ENCODE results near the gene EP400.
"Not testable (repeated sequence)": the region's sequence is repeated elsewhere in the genome, so short reads cannot be mapped to it uniquely, and the experiment has no call there.

EP400 gene

DNA sequence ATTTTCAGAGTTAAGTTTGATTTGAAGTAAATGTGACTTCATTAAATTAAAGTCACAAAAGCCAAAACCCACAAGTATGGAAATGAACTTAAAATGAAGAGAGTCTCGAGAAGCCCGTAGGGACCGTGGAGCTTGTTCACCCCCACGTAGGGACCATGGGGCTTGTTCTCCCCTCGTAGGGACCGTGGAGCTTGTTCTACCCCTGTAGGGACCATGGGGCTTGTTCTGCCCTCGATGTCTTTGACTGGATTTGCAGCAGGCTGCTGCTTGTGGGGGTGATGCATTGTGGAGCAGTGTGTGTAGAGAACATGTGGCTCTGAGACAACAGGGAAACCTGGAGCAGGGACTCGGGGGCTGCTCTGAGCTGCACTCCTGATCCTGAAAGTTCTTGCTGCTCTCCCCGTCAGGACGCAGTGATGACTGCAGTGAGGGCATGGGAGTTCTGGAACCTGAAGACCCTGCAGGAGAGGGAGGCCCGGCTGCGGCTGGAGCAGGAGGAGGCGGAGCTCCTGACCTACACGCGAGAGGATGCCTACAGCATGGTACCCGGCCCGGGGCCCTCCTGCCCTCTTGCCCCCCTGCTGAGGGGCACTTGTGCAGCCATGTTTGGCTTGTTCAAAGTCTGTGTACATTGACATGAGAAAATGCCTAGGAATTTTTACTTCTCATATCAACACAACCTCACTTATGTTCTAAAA, 94.2 kb downstream of the EP400 start:
- Histone ChIP-seq H3K9me3 (no peaks in the 10 kb centered on the region), H3K4me3 (no peak overlapping the region), H3K4me1 (no peaks in the 10 kb centered on the region), H3K36me3 (replicated peaks) (peaks cover 37% of the 10 kb centered on the region), H3K27me3 (ENCODE audit: low read depth) (no peaks in the 10 kb centered on the region)
- no peak for DNase-seq (ENCODE audit: low spot score in 2 of 2)
- in situ Hi-C loops (cut with MboI; ENCODE audit: low sequenced_read_pairs) = no loop called here

DNA sequence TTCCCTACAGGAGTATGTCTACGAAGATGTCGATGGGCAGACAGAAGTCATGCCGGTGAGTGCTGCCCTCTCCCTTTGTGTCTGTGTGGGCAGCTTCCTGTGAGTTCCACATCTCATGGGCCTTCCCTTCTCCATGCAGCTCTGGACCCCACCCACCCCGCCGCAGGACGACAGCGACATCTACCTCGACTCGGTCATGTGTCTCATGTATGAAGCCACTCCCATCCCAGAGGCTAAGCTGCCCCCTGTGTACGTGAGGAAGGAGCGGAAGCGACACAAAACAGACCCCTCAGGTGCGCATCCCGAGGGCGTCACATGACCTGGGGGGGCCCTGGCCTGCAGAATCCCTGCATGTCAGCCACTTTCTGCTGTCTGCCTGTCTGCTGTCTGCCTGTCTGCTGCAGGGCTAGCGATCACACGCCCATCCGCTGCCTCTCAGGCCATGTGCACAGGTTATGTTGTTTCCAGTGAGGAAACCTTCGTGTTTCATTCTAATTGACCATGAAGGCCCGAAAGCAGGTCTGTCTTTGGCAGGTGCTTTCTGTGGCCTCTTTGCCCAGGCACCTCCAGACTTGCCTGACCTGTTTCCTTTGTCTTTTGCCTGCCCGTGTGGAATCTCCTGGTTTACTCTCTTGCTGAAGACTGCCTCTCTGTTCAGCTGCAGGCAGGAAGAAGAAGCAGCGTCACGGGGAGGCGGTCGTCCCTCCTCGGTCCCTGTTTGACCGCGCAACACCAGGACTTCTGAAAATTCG, 95.1 kb downstream of the EP400 start:
- Histone ChIP-seq H3K4me3 (no peak overlapping the region), H3K4me1 (no peaks in the 10 kb centered on the region), H3K9me3 (no peaks in the 10 kb centered on the region), H3K36me3 (replicated peaks) (peaks cover 43% of the 10 kb centered on the region), H3K27me3 (ENCODE audit: low read depth) (no peaks in the 10 kb centered on the region)
- in situ Hi-C loops (cut with MboI; ENCODE audit: low sequenced_read_pairs) = no loop called here
- DNase-seq (ENCODE audit: low spot score in 2 of 2) = no peak

DNA sequence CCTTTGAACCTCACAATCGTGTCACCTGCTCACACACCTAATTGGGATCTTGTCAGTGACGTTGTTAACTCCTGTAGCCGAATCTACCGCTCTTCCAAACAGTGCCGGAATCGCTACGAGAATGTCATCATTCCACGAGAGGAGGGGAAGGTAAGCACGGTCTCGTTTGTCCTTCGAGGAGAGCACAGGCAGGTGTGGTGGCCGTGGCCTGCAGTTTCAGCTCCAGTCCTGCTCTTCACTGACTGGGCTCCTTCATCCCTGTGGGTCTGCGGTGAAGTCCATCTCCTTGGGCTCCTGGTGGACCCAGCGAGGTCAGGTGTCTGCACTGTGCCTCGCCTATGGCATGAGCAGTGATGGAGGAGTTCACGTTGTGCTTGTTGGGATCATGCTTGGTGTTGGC, 96.0 kb downstream of the EP400 start:
- in situ Hi-C loops (cut with MboI; ENCODE audit: low sequenced_read_pairs) = no loop called here
- DNase-seq (ENCODE audit: low spot score in 2 of 2) = no peak
- no peaks in the 10 kb centered on the region for H3K27me3 ChIP-seq (ENCODE audit: low read depth)
- peaks cover 52% of the 10 kb centered on the region for H3K36me3 ChIP-seq (replicated peaks)
- no peaks in the 10 kb centered on the region for H3K4me1 ChIP-seq
- no peak overlapping the region for H3K4me3 ChIP-seq
- H3K9me3 ChIP-seq = no peaks in the 10 kb centered on the region

DNA sequence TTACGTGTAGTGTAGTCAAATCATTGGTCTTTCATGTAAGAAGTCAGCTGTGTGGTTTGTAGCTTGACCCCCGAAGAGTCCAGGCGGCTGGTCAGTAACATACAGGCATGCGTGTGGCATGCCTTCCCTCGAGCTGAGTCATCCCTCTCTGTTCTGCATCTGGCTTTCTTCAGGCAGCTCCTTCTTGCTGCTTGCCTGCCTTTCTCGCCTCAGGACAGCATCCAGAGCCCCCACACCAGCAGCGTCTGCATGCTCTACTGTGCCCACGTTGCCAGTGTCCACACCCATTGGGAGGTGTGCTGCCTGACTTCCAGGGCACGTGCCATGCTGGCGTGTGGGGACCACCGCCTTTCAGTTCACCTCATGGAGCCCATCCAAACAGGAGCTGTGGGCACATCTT, 96.8 kb downstream of the EP400 start:
- no peak for DNase-seq (ENCODE audit: low spot score in 2 of 2)
- H3K9me3 ChIP-seq = no peaks in the 10 kb centered on the region
- H3K36me3 ChIP-seq (replicated peaks) = peaks cover 58% of the 10 kb centered on the region

DNA sequence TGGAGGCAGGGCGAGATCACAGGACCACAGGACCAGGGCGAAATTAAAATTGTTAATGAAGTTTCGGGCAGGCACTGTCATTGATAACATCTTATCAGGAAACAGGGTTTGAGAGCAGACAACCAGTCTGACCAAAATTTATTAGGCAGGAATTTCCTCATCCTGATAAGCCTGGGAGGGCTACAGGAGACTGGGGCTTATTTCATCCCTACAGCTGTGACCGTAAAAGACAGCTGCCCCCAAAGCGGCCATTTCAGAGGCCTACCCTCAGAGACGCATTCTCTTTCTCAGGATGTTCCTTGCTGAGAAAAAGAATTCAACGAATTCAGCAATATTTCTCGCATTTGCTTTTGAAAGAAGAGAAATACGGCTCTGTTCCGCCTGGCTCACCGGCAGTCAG, 97.9 kb downstream of the EP400 start:
- H3K4me1 ChIP-seq; H3K9me3 ChIP-seq; in situ Hi-C loops (cut with MboI; ENCODE audit: low sequenced_read_pairs); H3K4me3 ChIP-seq; H3K27me3 ChIP-seq (ENCODE audit: low read depth); DNase-seq (ENCODE audit: low spot score in 2 of 2): not testable (repeated sequence)
- H3K36me3 ChIP-seq (replicated peaks) = peaks cover 62% of the 10 kb centered on the region

More for the DNA sequence above, 96.8 kb downstream of the EP400 start:
- no peak overlapping the region for H3K4me3 ChIP-seq
- H3K4me1 ChIP-seq = no peaks in the 10 kb centered on the region
- in situ Hi-C loops (cut with MboI; ENCODE audit: low sequenced_read_pairs) = no loop called here
- no peaks in the 10 kb centered on the region for H3K27me3 ChIP-seq (ENCODE audit: low read depth)

DNA sequence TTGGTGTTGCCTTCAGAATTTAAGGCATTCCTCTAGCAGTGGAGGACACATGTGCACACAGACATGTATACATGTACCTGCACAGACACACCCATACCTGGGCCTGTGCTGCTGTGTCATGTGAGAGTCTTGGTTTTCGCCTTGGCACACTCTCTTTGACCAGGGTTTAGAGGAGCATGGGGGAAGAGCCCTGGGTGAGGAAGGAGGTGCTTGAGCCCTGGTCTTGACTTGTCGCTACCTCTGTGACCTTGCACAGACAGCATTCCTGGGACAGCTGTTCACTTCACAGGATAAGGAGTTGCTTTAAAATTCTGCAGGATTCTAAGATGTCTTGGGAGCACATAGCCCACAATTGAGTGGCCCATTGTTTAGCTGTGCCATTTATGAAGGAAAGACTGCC, 99.7 kb downstream of the EP400 start:
- Histone ChIP-seq H3K4me3 (no peak overlapping the region), H3K27me3 (ENCODE audit: low read depth) (no peaks in the 10 kb centered on the region), H3K36me3 (replicated peaks) (peaks cover 68% of the 10 kb centered on the region), H3K9me3 (no peaks in the 10 kb centered on the region), H3K4me1 (no peaks in the 10 kb centered on the region)
- in situ Hi-C loops (cut with MboI; ENCODE audit: low sequenced_read_pairs) = no loop called here
- DNase-seq (ENCODE audit: low spot score in 2 of 2) = no peak

DNA sequence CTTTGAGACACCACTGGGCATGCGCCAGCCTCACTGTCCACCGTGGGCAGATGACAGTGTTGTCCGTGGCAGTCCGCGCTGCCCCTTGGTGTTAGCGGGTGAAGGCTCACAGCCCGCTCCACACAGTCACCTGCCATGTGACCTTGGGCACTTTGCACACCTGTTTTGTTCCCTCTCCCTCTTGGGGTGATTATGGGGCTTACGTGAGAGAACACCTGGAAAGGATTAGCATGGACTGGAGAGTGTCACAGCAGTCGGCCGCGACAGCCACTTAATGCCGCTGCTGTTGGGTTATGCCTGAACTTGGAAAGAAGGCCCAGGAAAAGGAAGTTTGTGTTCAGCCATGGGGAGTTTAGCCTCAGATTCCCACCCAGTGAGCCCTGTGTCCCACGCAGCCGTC, 100.1 kb downstream of the EP400 start:
- H3K4me3 ChIP-seq = no peak overlapping the region
- peaks cover 65% of the 10 kb centered on the region for H3K36me3 ChIP-seq (replicated peaks)
- in situ Hi-C loops (cut with MboI; ENCODE audit: low sequenced_read_pairs) = no loop called here
- H3K9me3 ChIP-seq = no peaks in the 10 kb centered on the region
- no peak for DNase-seq (ENCODE audit: low spot score in 2 of 2)
- H3K27me3 ChIP-seq (ENCODE audit: low read depth) = no peaks in the 10 kb centered on the region
- H3K4me1 ChIP-seq = no peaks in the 10 kb centered on the region

DNA sequence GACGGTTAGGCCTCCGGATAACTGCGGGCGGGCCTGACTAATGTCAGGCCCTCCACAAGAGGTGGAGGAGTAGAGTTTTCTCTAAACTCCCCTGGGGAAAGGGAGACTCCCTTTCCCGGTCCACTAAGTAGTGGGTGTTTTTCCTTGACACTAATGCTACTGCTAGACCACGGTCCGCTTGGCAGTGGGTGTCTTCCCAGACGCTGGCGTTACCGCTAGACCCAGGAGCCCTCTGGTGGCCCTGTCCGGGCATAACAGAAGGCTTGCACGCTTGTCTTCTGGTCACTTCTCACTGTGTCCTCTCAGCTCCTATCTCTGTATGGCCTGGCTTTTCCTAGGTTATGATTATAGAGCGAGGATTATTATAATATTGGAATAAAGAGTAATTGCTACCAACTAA, 102.0 kb downstream of the EP400 start:
- H3K4me1 ChIP-seq; H3K27me3 ChIP-seq (ENCODE audit: low read depth); H3K4me3 ChIP-seq; in situ Hi-C loops (cut with MboI; ENCODE audit: low sequenced_read_pairs); H3K9me3 ChIP-seq: not testable (repeated sequence)
- H3K36me3 ChIP-seq (replicated peaks) = peaks cover 54% of the 10 kb centered on the region
- DNase-seq (ENCODE audit: low spot score in 2 of 2) = peak in 1 of 2 experiments; percentile 62

DNA sequence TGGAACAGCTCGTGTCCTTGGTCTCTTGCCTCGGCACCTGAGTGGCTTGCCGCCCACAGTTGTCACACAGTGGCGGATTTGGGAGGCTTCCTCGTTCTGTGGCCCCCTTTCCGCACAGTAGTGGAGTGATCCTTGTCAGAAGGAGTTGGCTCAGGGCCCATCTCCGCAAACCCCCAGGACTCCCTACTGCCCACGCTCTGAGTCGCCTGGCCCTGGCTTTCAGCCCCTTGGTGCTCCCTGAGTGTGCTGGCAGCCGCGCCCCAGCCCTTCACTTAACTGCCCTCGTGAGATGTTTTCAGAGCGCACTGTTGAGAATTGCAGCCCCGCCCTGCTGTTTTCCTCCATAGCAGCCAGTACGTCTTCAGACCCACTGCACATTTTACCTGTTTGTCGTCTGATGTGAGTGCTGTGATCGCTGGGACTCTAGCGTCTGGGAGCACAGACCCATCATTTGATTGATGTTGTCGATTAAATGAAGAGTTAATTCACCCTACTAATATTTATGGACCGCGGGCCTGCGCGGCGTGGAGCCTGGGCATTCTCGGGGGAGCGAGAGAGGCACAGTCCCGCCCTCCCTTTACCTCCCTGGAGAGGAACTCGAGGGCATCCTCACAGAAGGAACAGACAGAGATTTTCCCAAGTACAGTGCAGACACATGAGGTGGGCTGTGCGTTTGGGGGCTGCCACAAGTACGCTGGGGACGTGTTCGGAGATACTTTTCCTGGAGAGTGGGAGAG, 102.6 kb downstream of the EP400 start:
- DNase-seq (ENCODE audit: low spot score in 2 of 2) = no peak
- in situ Hi-C loops (cut with MboI; ENCODE audit: low sequenced_read_pairs) = no loop called here
- Histone ChIP-seq H3K36me3 (replicated peaks) (peaks cover 55% of the 10 kb centered on the region), H3K4me1 (no peaks in the 10 kb centered on the region), H3K4me3 (no peak overlapping the region), H3K27me3 (ENCODE audit: low read depth) (no peaks in the 10 kb centered on the region), H3K9me3 (no peaks in the 10 kb centered on the region)

DNA sequence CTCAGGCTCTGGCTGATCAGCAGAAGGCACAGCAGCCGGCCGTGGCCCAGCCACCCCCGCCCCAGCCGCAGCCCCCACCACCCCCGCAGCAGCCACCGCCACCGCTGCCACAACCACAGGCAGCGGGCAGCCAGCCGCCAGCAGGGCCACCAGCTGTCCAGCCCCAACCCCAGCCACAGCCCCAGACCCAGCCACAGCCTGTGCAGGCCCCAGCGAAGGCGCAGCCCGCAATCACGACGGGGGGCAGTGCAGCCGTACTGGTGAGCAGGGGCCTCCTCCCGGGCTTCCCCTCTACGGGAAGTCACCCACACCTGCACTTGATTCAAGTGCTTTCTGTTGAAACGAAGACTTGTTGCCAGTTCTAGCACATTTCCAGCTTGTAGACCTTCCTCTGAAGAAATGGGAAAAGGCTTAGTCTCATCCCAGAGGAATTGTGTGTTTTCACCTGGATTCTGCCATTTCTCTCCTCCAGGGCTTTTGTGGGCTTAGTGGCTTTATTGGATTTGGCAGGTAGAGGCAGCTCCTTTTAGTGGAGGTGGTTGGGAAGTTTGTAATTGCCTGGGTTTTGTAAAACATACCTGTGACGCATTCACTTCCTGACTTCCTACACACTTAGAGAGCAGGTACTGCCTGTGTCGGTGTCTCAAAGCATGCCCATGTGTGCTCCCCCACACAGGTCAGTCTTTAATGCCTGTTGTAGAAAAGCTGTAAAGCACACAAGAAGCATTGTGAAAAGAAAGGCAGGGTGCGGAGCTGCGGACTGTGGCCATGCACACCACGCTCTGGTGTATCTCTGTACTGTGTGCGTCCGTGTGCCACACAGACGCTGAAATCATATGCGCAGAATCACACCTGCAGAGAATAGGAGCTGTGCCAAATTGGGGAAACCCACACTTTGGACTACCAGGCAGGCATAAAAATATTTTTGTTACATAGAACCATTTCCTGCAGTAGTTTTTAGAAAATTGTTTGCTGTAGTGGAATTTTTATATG, 103.9 kb downstream of the EP400 start:
- in situ Hi-C loops (cut with MboI; ENCODE audit: low sequenced_read_pairs) = no loop called here

DNA sequence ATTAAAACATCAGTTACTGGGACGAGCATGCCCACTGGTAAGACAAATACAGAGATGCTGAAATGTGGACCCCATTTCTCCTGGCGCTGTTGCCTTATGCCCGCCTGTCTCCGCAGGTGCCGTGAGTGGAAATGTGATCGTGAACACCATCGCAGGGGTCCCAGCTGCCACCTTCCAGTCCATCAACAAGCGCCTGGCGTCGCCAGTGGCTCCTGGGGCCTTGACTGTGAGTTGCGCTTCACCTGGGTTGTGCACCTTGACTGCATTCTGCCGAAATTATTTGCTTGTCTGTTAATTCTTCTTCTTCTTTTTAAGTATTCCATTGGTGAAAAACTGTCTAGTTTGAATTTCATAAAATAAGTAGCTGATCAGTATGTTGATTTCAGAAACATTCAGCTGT, 105.2 kb downstream of the EP400 start:
- H3K36me3 ChIP-seq (replicated peaks) = peaks cover 45% of the 10 kb centered on the region
- H3K4me1 ChIP-seq = no peaks in the 10 kb centered on the region
- in situ Hi-C loops (cut with MboI; ENCODE audit: low sequenced_read_pairs) = no loop called here
- no peak overlapping the region for H3K4me3 ChIP-seq
- DNase-seq (ENCODE audit: low spot score in 2 of 2) = no peak
- no peaks in the 10 kb centered on the region for H3K27me3 ChIP-seq (ENCODE audit: low read depth)
- no peaks in the 10 kb centered on the region for H3K9me3 ChIP-seq

More for the DNA sequence above, 103.9 kb downstream of the EP400 start:
- H3K4me3 ChIP-seq = no peak overlapping the region
- H3K9me3 ChIP-seq = no peaks in the 10 kb centered on the region
- H3K36me3 ChIP-seq (replicated peaks) = peaks cover 57% of the 10 kb centered on the region
- H3K27me3 ChIP-seq (ENCODE audit: low read depth) = no peaks in the 10 kb centered on the region
- DNase-seq (ENCODE audit: low spot score in 2 of 2) = no peak
- H3K4me1 ChIP-seq = no peaks in the 10 kb centered on the region

DNA sequence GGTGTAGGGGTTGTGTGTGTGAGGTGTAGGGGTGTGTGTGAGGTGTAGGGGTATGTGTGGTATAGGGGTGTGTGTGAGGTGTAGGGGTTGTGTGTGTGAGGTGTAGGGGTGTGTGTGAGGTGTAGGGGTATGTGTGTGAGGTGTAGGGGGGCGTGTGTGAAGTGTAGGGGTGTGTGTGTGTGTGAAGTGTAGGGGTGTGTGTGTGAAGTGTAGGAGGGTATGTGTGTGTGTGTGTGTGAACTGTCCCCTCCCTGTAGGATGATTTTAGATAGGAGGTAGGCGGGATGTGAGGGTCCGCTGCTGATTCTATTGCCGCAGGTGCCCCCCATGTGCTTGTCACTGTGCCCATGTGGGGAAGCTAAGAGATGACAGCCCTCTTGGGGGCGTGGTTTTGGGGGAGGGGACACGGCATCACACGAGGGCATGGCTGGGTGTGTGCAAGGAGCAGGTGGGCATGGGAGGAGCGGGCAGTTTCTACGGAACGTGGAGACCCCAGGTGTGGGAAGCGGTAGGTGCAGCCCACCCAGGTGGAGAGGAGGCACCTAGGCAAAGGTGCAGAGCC, 105.9 kb downstream of the EP400 start:
- in situ Hi-C loops (cut with MboI; ENCODE audit: low sequenced_read_pairs) = no loop called here
- H3K36me3 ChIP-seq (replicated peaks) = peaks cover 39% of the 10 kb centered on the region
- no peak for DNase-seq (ENCODE audit: low spot score in 2 of 2)
- H3K4me3 ChIP-seq = no peak overlapping the region
- H3K4me1 ChIP-seq = no peaks in the 10 kb centered on the region
- H3K9me3 ChIP-seq = no peaks in the 10 kb centered on the region
- H3K27me3 ChIP-seq (ENCODE audit: low read depth) = no peaks in the 10 kb centered on the region

DNA sequence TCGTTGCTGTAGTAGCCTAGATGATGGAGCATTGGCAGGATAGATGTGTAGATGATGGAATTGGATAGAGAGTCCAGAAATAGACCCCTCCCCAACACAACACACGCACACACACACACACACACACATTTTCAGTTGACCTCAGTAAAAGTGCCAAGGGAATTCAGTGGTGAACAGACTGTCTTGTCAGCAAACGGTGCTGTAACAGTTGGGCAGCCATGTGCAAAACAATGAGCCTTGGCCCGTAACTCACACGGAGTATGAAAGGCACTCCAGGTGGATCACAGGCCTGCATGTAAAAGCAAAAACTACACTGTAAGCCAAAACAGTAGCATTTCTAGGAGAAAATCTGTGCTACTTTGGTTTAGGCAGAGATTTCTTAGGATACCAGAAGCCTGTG, 106.6 kb downstream of the EP400 start:
- Histone ChIP-seq H3K4me3 (no peak overlapping the region), H3K36me3 (replicated peaks) (peaks cover 35% of the 10 kb centered on the region), H3K9me3 (no peaks in the 10 kb centered on the region), H3K27me3 (ENCODE audit: low read depth) (no peaks in the 10 kb centered on the region), H3K4me1 (no peaks in the 10 kb centered on the region)
- no peak for DNase-seq (ENCODE audit: low spot score in 2 of 2)
- in situ Hi-C loops (cut with MboI; ENCODE audit: low sequenced_read_pairs) = no loop called here
